CD4-positive, alpha-beta T cell (primary cell): ENCODE data around the gene CALCOCO2. TPM values are rescaled to one million over a fixed set of nuclear protein-coding genes. Genes with fewer than 3 reads are reported as not detected.

Experiments used
- ATAC-seq: fragments of 200-7000 bp; cut with Tn5 transposase; one replicate; pipeline ENCODE4 v1.10.0; 2022; ENCODE audit warnings: mild to moderate bottlenecking; ENCODE audit not compliant: poor library complexity
- CTCF ChIA-PET: fragments of 350-600 bp; sonication (Branson Sonifier 250); formaldehyde crosslinking; loops from one replicate; lab custom pipeline; 2021; ENCODE audit warnings: antibody characterized with exemption, inconsistent platforms; lab: Charles Lee
- POLR2A ChIA-PET: fragments of 350-600 bp; sonication (Branson Sonifier 250); formaldehyde crosslinking; loops from one replicate; lab custom pipeline; 2021; ENCODE audit warnings: antibody characterized with exemption, inconsistent platforms; lab: Charles Lee
- DNase-seq, 14 experiments: peaks; one replicate each; pipeline ENCODE4 v3.0.0-alpha.2; 2013 to 2020; ENCODE audit warnings: mixed read lengths in 2 of 14
- H3K27ac ChIP-seq, 2 donors: one replicate each; pipeline versions ENCODE4 v1.5.1 to v1.7.0; 2013; ENCODE audit warnings: low read length in 2 of 2, low read depth in 1 of 2, mild to moderate bottlenecking in 1 of 2
- H3K27me3 ChIP-seq, 2 experiments: 1 replicate in 1 of 2; 2 replicates in 1 of 2; pipeline versions ENCODE4 v1.6.1 to v1.7.0; 2013; ENCODE audit warnings: low read length in 2 of 2, control low read depth in 1 of 2, mild to moderate bottlenecking in 1 of 2, moderate library complexity in 1 of 2; ENCODE audit not compliant: insufficient read depth in 2 of 2, control insufficient read depth in 1 of 2
- H3K36me3 ChIP-seq: one replicate; pipeline ENCODE4 v1.6.1; 2013; ENCODE audit warnings: low read length, control low read depth; ENCODE audit not compliant: insufficient read depth
- H3K4me1 ChIP-seq: one replicate; pipeline ENCODE4 v1.6.1; 2013; ENCODE audit warnings: low read length, control low read depth; ENCODE audit not compliant: insufficient read depth
- H3K4me3 ChIP-seq: one replicate; pipeline ENCODE4 v1.5.1; 2013; ENCODE audit warnings: mild to moderate bottlenecking, low read length, moderate library complexity
- H3K9me3 ChIP-seq, 2 experiments: 1 replicate in 1 of 2; 2 replicates in 1 of 2; pipeline versions ENCODE4 v1.6.1 to v1.7.0; 2013; ENCODE audit warnings: low read length in 2 of 2, mild to moderate bottlenecking in 2 of 2, control low read depth in 1 of 2, moderate library complexity in 1 of 2; ENCODE audit not compliant: control insufficient read depth in 1 of 2, insufficient read depth in 1 of 2
- H3K27ac Mint-ChIP-seq: one replicate; pipeline ENCODE4 v1.8.0; 2020; ENCODE audit warnings: mixed read lengths
- H3K27me3 Mint-ChIP-seq: one replicate; pipeline ENCODE4 v1.8.0; 2021; ENCODE audit warnings: mixed read lengths
- H3K36me3 Mint-ChIP-seq: one replicate; pipeline ENCODE4 v1.8.0; 2021; ENCODE audit warnings: low read depth, mixed read lengths
- H3K4me1 Mint-ChIP-seq: one replicate; pipeline ENCODE4 v1.8.0; 2021; ENCODE audit warnings: low read depth, mixed read lengths
- H3K4me3 Mint-ChIP-seq: one replicate; pipeline ENCODE4 v1.8.0; 2020; ENCODE audit warnings: mild to moderate bottlenecking, mixed read lengths
- H3K9me3 Mint-ChIP-seq: one replicate; pipeline ENCODE4 v1.8.0; 2020; ENCODE audit warnings: mixed read lengths
- CTCF ChIP-seq: fragments of 200-600 bp; IDR thresholded peaks from one replicate; pipeline ENCODE4 v1.8.0; 2022; ENCODE audit warnings: antibody characterized with exemption, mild to moderate bottlenecking
- intact Hi-C, 2 experiments: fragments of 100-400 bp; cut with DNase I in 1 of 2; cut with micrococcal nuclease in 1 of 2; formaldehyde crosslinking; loops; one replicate each; pipeline versions ENCODE4 v1.15.1 to v1.9.0; 2023 to 2025; cut with DNase I, micrococcal nuclease
- total RNA-seq, 174 experiments: library from RNA in 2 of 174; stranded (reverse) in 2 of 174; gene quantifications; one replicate each; pipeline ENCODE4 v1.2.3 and lab custom pipeline; 2021 to 2026

Gene CALCOCO2
- total RNA-seq, 2 experiments from 2014 or later = 140 to 142 TPM

DNA sequence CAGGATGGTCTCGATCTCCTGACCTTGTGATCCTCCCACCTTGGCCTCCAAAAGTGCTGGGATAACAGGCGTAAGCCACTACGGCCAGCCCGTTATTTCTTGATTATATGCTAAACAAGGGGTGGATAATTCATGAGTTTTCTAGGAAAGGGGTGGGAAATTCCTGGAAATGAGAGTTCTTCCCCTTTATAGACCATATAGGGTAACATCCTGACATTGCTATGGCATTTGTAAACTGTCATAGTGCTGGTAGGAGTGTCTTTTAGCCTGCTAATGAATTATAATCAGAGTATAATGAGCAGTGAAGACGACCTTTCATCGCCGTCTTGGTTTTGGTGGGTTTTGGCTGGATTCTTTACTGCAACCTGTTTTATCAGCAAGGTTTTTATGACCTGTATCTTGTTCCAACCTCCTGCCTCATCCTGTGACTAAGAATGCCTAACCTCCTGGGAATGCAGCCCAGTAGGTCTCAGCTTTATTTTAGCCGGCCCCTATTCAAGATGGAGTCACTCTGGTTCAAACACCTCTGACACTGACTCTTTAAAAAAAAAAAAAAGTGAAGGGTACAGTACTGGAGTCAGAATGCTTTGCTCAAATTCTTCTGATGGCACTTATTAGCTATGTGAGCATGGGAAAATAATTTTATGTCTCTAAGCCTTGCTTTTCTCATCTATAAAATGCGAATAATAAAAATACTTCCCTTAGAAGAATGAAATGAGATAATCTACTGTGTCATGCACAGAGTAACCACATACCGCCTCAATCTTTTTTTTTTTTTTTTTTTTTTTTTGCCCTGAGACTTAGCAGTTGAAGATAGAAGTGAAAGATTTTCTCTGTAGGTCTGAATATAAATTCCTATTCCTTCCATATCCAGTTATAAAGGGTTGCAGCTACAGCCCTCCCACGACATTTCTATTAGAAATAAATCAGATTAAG, 5.1 kb upstream of the CALCOCO2 start:
- no peak for DNase-seq
- POLR2A ChIA-PET = no interaction called here
- H3K36me3 Mint-ChIP-seq = no peaks in the 10 kb centered on the region
- no peak overlapping the region for H3K27ac ChIP-seq
- peaks cover 5% of the 10 kb centered on the region for H3K4me1 ChIP-seq
- ATAC-seq = no peak
- intact Hi-C loops = no loop called here
- no peak overlapping the region for H3K4me3 ChIP-seq
- peaks cover 0 to 4% of the 10 kb centered on the region in 2 experiments for H3K27me3 ChIP-seq
- CTCF ChIA-PET = interaction anchor here (0.6 to 0.7 kb wide), 3 partner anchors 9 to 84 kb away, joined by 3 to 4 read pairs (median 3); partner anchors contain the start of gene TTLL6
- H3K9me3 Mint-ChIP-seq = no peaks in the 10 kb centered on the region
- no peaks in the 10 kb centered on the region for H3K9me3 ChIP-seq
- H3K4me3 Mint-ChIP-seq = no peak overlapping the region
- no peak overlapping the region for H3K27ac Mint-ChIP-seq
- H3K27me3 Mint-ChIP-seq = peaks cover 12% of the 10 kb centered on the region
- TF ChIP-seq CTCF = no peak
- peaks cover under 1% of the 10 kb centered on the region for H3K4me1 Mint-ChIP-seq
- no peaks in the 10 kb centered on the region for H3K36me3 ChIP-seq

DNA sequence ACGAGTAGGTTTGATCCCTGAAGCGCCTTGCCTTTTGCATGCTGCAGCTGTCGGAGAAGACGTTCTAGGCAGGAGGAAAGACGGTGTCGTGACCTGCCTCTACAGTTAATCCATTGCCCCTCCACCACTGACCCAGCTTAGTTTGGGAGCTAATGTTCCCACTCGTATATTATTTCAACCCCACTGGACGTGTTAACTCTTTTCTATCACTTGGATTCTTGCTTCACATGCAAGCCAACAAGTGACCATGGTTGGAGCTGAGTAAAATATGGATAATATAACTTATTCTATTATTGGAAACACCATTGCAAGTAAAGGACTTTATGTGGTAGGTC, 681 bp downstream of the CALCOCO2 start:
- CTCF ChIA-PET = interaction anchor here (0.8 to 1.7 kb wide), 4 partner anchors 10 to 53 kb away, joined by 3 to 5 read pairs (median 4); no protein-coding TSS in a partner anchor
- Mint-ChIP-seq H3K4me3 (peak overlapping the region; percentile 99), H3K4me1 (peaks cover 56% of the 10 kb centered on the region), H3K27ac (peak overlapping the region; percentile 97), H3K36me3 (peaks cover 8% of the 10 kb centered on the region), H3K27me3 (no peaks in the 10 kb centered on the region), H3K9me3 (no peaks in the 10 kb centered on the region)
- Histone ChIP-seq H3K4me3 (peak overlapping the region; percentile 98), H3K27ac (peak overlapping the region; percentile 90 to 96), H3K27me3 (no peaks in the 10 kb centered on the region), H3K4me1 (peaks cover 48% of the 10 kb centered on the region), H3K9me3 (no peaks in the 10 kb centered on the region), H3K36me3 (peaks cover 2% of the 10 kb centered on the region)
- DNase-seq (no peak), ATAC-seq (no peak)
- TF ChIP-seq CTCF = no peak
- POLR2A ChIA-PET = interaction anchor here (0.8 to 1.8 kb wide), 5 partner anchors 10 to 61 kb away, joined by 3 to 10 read pairs (median 5); partner anchors contain the start of gene ATP5MC1
- intact Hi-C loops = loop anchor here (1.0 to 10.0 kb wide), 4 partner anchors 10 to 583 kb away; partner anchors contain the start of genes ATP5MC1 (in 1 of the 2), PHB1 (in 1 of the 2) and TTLL6 (in 1 of the 2)

DNA sequence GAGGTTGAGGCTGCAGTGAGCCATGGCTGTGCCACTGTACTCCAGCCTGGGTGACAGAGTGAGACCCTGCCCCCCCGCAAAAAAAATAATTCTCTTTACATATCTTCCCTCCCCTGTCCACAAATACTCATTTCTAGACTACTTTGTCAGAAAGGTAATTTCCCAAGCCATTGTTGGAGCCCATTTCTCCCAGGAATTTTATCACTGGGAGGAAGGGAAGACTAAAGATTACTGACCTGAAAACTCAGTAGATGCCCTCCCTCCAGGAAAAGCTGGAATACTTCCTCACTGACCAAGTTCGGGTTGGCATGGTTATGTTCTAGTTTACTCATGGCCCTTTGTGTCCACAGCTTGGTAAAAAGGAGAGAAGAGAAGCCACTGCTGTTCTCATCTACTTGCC, 4.1 kb downstream of the CALCOCO2 start:
- intact Hi-C loops = loop anchor here in 1 of 2 experiments (5.0 to 10.0 kb wide), 2 partner anchors 57 to 580 kb away; partner anchors contain the start of genes ATP5MC1 and PHB1
- DNase-seq = no peak
- H3K27ac ChIP-seq = no peak overlapping the region

More for the DNA sequence above, 4.1 kb downstream of the CALCOCO2 start:
- no peaks in the 10 kb centered on the region for H3K9me3 ChIP-seq
- no peak for TF ChIP-seq CTCF
- H3K27ac Mint-ChIP-seq = no peak overlapping the region
- H3K4me3 ChIP-seq = no peak overlapping the region
- ATAC-seq = no peak
- peaks cover 8% of the 10 kb centered on the region for H3K36me3 Mint-ChIP-seq
- H3K4me1 ChIP-seq = peaks cover 82% of the 10 kb centered on the region
- no peak overlapping the region for H3K4me3 Mint-ChIP-seq
- ChIA-PET CTCF (interaction anchor here (0.8 to 3.0 kb wide), 3 partner anchors 25 to 50 kb away, joined by 3 to 9 read pairs (median 4); no protein-coding TSS in a partner anchor), POLR2A (interaction anchor here (1.0 to 1.4 kb wide), 2 partner anchors 9 to 58 kb away, joined by 3 to 4 read pairs; partner anchors contain the start of gene ATP5MC1)
- no peaks in the 10 kb centered on the region for H3K9me3 Mint-ChIP-seq
- H3K27me3 Mint-ChIP-seq = no peaks in the 10 kb centered on the region
- peaks cover 87% of the 10 kb centered on the region for H3K4me1 Mint-ChIP-seq
- no peaks in the 10 kb centered on the region for H3K27me3 ChIP-seq
- H3K36me3 ChIP-seq = peaks cover 2% of the 10 kb centered on the region
